ENCODE results near the gene CPSF7.
"Not testable (repeated sequence)": the region's sequence is repeated elsewhere in the genome, so short reads cannot be mapped to it uniquely, and the experiment has no call there.

CPSF7 gene

GRCh38 chr11:61384271-61385242 lies 45.2 kb downstream of the CPSF7 start:
- no peak for DNase-seq (ENCODE audit: low read depth)

- not testable (repeated sequence) for DNase-seq (ENCODE audit: low read depth)
Measured at GRCh38 chr11:61383859-61384258, 45.9 kb downstream of the CPSF7 start.

DNA sequence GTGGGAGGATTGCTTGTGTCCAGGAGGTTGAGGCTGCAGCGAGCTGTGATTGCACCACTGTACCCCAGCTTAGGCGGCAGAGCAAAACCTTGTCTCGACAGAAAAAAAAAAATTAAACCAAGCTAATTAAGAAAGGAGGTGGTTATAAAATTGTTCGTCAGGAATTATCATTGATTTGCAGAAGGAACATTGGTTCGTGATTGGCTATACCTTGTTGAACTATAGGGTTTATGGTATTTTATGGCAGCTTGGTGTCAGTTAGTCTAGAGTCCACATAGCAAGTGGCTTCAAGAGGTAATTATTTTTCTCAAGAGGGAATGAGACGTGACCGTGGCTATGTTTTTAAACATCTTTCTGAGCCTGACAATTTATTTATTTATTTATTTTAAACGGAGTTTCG lies 48.9 kb downstream of the CPSF7 start:
- no peak for DNase-seq (ENCODE audit: low read depth)

DNA sequence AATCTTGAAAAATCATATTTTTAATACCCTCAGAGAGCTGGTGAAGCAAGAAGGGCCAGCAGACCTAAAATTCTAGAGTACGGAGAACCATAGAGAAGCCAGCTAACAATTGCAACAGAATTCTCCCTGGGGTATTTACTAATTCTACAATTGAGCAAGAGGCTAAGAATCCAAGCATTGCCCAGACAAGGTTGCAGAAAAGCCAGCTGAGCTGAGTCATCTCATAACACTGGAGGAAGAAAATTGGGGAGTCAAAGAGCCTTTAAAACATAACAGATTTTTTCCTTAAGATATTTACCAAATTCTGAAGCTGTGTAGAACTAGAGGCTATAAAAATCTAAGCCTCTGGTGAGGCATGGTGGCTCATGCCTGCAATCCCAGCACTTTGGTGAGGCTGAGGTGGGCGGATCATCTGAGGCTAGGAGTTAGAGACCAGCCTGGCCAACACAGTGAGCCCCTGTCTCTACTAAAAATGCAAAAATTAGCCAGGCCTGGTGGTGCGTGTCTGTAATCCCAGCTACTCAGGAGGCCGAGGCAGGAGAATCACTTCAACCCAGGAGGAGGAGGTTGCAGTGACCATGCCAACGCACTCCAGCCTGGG lies 51.0 kb downstream of the CPSF7 start:
- DNase-seq (ENCODE audit: low read depth): no peak

- no peak for DNase-seq (ENCODE audit: low read depth)
Measured at GRCh38 chr11:61377461-61378160, 52.2 kb downstream of the CPSF7 start.

GRCh38 chr11:61375761-61376108 lies 54.0 kb downstream of the CPSF7 start:
- no peak for DNase-seq (ENCODE audit: low read depth)

GRCh38 chr11:61372659-61373420 lies 56.9 kb downstream of the CPSF7 start:
- DNase-seq (ENCODE audit: low read depth): no peak

DNA sequence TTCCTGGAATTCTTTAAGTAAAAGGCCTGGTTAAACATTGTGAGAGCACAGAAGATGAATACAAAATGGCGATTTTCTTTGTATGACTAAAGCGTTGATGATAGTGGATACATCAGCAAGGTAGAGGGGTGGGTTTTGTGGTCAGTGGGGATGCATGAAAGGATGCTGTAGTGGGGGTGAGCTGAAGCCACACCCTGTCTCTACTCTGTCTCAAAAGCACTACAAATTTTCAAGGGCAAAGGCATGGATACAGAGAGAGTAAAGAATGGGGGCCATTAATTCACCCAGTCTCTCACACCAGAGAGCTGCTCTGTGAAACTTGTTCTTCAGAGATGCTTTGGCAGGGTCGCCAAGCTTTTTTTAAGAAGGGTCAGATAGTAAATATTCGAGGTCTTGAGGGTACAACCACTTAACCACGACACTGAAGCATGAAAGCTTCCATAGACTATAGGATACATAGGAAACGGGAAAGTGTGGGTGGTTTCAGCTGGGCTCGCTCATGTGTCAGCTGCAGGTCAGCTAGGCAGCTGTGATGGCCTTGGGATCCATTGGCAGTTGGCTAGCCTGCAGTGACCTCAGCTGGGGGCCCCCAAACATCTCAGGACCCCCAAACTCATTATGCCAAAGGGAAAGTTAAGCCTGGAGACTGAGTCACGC lies 59.3 kb downstream of the CPSF7 start:
- DNase-seq (ENCODE audit: low read depth): no peak

- no peak for DNase-seq (ENCODE audit: low read depth)
Measured at GRCh38 chr11:61369372-61370348, 60.1 kb downstream of the CPSF7 start.

- DNase-seq (ENCODE audit: low read depth): no peak
Measured at GRCh38 chr11:61368646-61369045, 61.1 kb downstream of the CPSF7 start.

- no peak for DNase-seq (ENCODE audit: low read depth)
Measured at GRCh38 chr11:61367406-61367805, 62.4 kb downstream of the CPSF7 start.

GRCh38 chr11:61364012-61364675 lies 65.6 kb downstream of the CPSF7 start:
- DNase-seq (ENCODE audit: low read depth): no peak

- no peak for DNase-seq (ENCODE audit: low read depth)
Measured at GRCh38 chr11:61362542-61362875, 67.3 kb downstream of the CPSF7 start.

DNA sequence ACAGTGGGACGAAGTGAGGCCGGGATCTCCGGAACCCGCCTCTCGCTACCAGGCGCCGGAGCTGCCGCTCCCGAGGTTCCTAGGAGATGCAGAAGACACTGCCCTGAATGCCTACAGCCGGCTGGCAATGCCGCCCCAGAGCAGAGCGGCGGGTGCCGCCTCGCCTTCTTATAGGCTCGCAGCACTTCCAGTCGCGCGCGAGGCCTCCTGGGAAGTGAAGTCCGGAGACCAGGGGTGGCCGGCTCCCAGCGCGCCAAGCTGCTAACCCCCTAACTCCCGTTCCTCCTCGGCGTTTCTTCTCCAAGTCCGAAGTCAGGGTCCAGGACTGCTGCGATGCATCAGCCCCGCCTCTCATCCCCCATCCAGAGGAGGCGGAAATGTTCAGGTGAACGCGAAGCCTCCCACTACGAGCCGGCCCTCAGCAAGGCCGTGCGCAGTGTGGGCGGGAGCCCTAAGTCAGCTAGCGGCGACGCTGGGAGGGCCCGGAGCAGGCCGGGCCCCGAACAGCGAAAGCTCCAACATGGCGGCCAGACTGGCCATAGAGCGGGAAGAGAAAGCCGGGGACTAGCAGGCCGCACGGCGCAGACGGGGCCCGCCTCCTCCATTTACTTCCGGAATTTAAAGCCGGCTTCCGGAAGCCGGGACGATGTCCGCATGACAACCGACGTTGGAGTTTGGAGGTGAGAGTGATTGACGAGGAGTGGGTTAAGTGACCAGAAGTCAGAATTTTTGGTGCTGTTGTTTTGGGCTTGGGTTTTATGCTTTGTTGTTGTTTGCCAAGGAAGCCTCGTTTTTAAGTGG lies 67.8 kb downstream of the CPSF7 start, which contains the start of the genes CYB561A3 and TMEM138:
Gene CYB561A3, minus strand, starts transcription at position 142 of the 801 bp plus-strand sequence. CDS start 5,169 bp downstream, outside the sequence.
Gene TMEM138, plus strand, starts transcription at position 634 of the 801 bp plus-strand sequence. CDS start 2,017 bp downstream, outside the sequence.
- peak; percentile 70 for DNase-seq (ENCODE audit: low read depth)

DNA sequence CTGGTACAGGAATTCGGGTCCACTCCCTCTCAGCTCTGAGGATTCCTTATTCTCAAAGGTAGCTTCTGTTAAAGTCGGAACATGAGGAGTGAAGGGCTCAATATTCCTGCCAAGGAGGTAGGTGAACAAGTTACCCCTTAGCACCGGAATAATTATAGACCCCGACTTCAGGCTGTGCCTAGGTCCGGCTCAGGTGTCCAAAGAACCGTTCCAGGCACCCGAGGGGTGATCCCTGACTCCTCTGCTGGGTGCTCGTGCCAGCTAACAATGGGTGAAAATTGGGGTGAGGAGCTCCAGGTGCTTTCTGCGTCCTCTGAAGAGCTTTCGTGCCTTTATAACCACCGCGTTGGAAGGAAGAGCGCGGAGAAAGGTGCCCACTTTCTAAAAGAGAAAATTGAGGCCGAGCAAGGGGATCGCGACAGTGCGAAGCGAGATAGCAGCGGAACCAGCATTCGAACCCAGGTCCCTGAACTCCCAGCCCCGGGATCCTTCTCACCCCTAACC lies 68.5 kb downstream of the CPSF7 start:
- DNase-seq (ENCODE audit: low read depth): peak; percentile 3

GRCh38 chr11:61359516-61359915 lies 70.3 kb downstream of the CPSF7 start:
- DNase-seq (ENCODE audit: low read depth): no peak

DNA sequence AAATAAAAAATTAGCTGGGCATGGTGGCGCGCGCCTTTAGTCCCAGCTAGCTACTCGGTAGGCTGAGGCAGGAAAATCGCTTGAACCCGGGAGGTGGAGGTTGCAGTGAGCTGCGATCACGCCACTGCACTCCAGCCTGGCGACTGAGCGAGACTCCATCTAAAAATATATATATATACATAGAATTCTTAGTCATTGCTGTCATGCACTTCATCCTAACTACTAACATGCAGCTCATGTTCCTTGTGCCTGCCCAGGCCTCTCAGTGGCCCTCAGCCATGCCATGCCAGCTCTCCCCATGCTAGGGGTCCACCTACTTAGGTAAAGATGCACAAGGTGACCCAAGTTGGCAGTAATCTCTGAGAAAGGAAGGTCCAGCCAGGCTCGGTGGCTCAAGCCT lies 71.2 kb downstream of the CPSF7 start:
- DNase-seq (ENCODE audit: low read depth): no peak

DNA sequence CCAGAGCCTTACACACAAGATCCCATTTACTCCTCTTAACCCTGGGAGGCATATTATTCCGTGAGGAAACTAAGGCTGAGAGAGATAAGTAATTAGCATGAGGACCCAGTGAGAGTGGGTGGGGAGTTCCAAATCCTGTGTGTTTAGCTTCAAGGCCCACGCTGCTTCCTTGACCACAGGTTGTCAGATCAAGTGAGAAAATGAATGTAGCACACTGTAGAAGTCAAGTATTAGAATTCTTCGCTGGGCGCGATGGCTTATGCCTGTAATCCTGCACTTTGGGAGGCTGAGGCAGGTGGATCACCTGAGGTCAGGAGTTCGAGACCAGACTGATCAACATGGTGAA lies 71.9 kb downstream of the CPSF7 start:
- no peak for DNase-seq (ENCODE audit: low read depth)

All from stimulated activated CD8-positive, alpha-beta memory T cell treated with anti-CD3 and anti-CD28 coated beads, Interleukin-15, amount 100 ng/mL, for 24 hours (primary cell).